SK-N-SH treated with all-trans-retinoic acid at 6 μM for 48 hours (cell line): ENCODE data around the gene USH2A.
A peak's percentile ranks its signal among the peaks of the same experiment; 100 is the strongest.

Source experiments
- ATAC-seq: fragments of 200-7000 bp; cut with Tn5 transposase; 3 replicates; pipeline ENCODE4 v1.9.1; 2020; ENCODE audit warnings: mild to moderate bottlenecking, moderate library complexity
- ARNTL ChIP-seq: fragments of 450-650 bp; formaldehyde crosslinking; IDR thresholded peaks from 2 replicates; pipeline ENCODE4 v1.5.0; 2020; ENCODE audit warnings: low read depth, mild to moderate bottlenecking, moderate library complexity, borderline replicate concordance
- BACH2 ChIP-seq: fragments of 250-450 bp; sonication (Bioruptor Pico); IDR thresholded peaks from 2 replicates; pipeline ENCODE4 v1.9.0; 2021; ENCODE audit warnings: mild to moderate bottlenecking, borderline replicate concordance
- CREB5 ChIP-seq: fragments of 250-450 bp; sonication (Bioruptor Pico); IDR thresholded peaks from 2 replicates; pipeline ENCODE4 v1.5.1; 2020; ENCODE audit warnings: low read depth, mild to moderate bottlenecking, moderate library complexity
- CSDC2 ChIP-seq: fragments of 250-450 bp; sonication (Bioruptor Pico); IDR thresholded peaks from 2 replicates; pipeline ENCODE4 v1.5.0; 2020; ENCODE audit warnings: mild to moderate bottlenecking, moderate library complexity
- CSRNP3 ChIP-seq: fragments of 250-450 bp; sonication (Bioruptor Pico); IDR thresholded peaks from 2 replicates; pipeline ENCODE4 v1.5.1; 2021; ENCODE audit warnings: mild to moderate bottlenecking, moderate library complexity
- ESRRG ChIP-seq: fragments of 250-450 bp; sonication (Bioruptor Pico); IDR thresholded peaks from 2 replicates; pipeline ENCODE4 v1.6.1; 2021; ENCODE audit warnings: mild to moderate bottlenecking
- GLIS3 ChIP-seq: fragments of 250-450 bp; sonication (Bioruptor Pico); IDR thresholded peaks from 2 replicates; pipeline ENCODE4 v1.5.0; 2020; ENCODE audit warnings: mild to moderate bottlenecking, moderate library complexity
- ISL1 ChIP-seq: fragments of 250-450 bp; sonication (Bioruptor Pico); IDR thresholded peaks from 2 replicates; pipeline ENCODE4 v2.1.2; 2022; ENCODE audit warnings: mild to moderate bottlenecking, moderate library complexity
- OSR1 ChIP-seq: fragments of 250-450 bp; sonication (Bioruptor Pico); IDR thresholded peaks from 2 replicates; pipeline ENCODE4 v1.8.0; 2022; ENCODE audit warnings: moderate library complexity, mild to moderate bottlenecking, inconsistent platforms
- POU6F1 ChIP-seq: fragments of 250-450 bp; sonication (Bioruptor Pico); IDR thresholded peaks from 2 replicates; pipeline ENCODE4 v1.8.0; 2021; ENCODE audit warnings: low read depth, mild to moderate bottlenecking, moderate library complexity, borderline replicate concordance
- PPARA ChIP-seq: fragments of 250-450 bp; sonication (Bioruptor Pico); IDR thresholded peaks from 2 replicates; pipeline ENCODE4 v1.5.0; 2020; ENCODE audit warnings: mild to moderate bottlenecking, borderline replicate concordance
- RARB ChIP-seq: fragments of 250-450 bp; sonication (Bioruptor Pico); IDR thresholded peaks from 2 replicates; pipeline ENCODE4 v1.8.0; 2021; ENCODE audit warnings: mild to moderate bottlenecking, moderate library complexity
- SNAI2 ChIP-seq: fragments of 250-450 bp; sonication (Bioruptor Pico); IDR thresholded peaks from 2 replicates; pipeline ENCODE4 v1.5.0; 2020; ENCODE audit warnings: mild to moderate bottlenecking, moderate library complexity
- TOX ChIP-seq: fragments of 250-450 bp; sonication (Bioruptor Pico); IDR thresholded peaks from 2 replicates; pipeline ENCODE4 v1.8.0; 2021; ENCODE audit warnings: mild to moderate bottlenecking, moderate library complexity, borderline replicate concordance
- TSHZ2 ChIP-seq: fragments of 250-450 bp; sonication (Bioruptor Pico); IDR thresholded peaks from 2 replicates; pipeline ENCODE4 v1.5.0; 2020; ENCODE audit warnings: mild to moderate bottlenecking, moderate library complexity
- ZC3H10 ChIP-seq: fragments of 250-450 bp; sonication (Bioruptor Pico); IDR thresholded peaks from 2 replicates; pipeline ENCODE4 v1.5.1; 2021; ENCODE audit warnings: mild to moderate bottlenecking, moderate library complexity
- ZFP3 ChIP-seq: fragments of 250-450 bp; sonication (Bioruptor Pico); IDR thresholded peaks from 2 replicates; pipeline ENCODE4 v1.5.0; 2020; ENCODE audit warnings: mild to moderate bottlenecking, moderate library complexity
- ZFP30 ChIP-seq: fragments of 450-650 bp; formaldehyde crosslinking; IDR thresholded peaks from 2 replicates; pipeline ENCODE4 v1.5.0; 2022; ENCODE audit warnings: mild to moderate bottlenecking, moderate library complexity
- ZNF565 ChIP-seq: fragments of 450-650 bp; formaldehyde crosslinking; conservative IDR thresholded peaks from 2 replicates; pipeline ENCODE4 v1.5.0; 2020; ENCODE audit warnings: low read depth, mild to moderate bottlenecking, moderate library complexity
- ZNF70 ChIP-seq: fragments of 450-650 bp; formaldehyde crosslinking; IDR thresholded peaks from 2 replicates; pipeline ENCODE4 v1.5.0; 2020; ENCODE audit warnings: mild to moderate bottlenecking, moderate library complexity
- ZNF8 ChIP-seq: fragments of 450-650 bp; formaldehyde crosslinking; IDR thresholded peaks from 2 replicates; pipeline ENCODE4 v1.5.0; 2020; ENCODE audit warnings: mild to moderate bottlenecking, moderate library complexity

Gene USH2A

GRCh38 chr1:216323344-216323743 lies 99.9 kb downstream of the USH2A start:
- no peak for ATAC-seq
- TF ChIP-seq TOX (CRISPR knock-in tag) (no peak), RARB (CRISPR knock-in tag) (no peak), ZNF565 (CRISPR knock-in tag) (no peak), CREB5 (no peak), ZFP3 (CRISPR knock-in tag) (no peak), GLIS3 (CRISPR knock-in tag) (no peak), ZFP30 (CRISPR knock-in tag) (no peak), ARNTL (CRISPR knock-in tag) (no peak), TSHZ2 (no peak), BACH2 (no peak), POU6F1 (CRISPR knock-in tag) (no peak), ZNF70 (CRISPR knock-in tag) (no peak), CSRNP3 (no peak), SNAI2 (no peak), ESRRG (CRISPR knock-in tag) (no peak), ISL1 (no peak), ZNF8 (CRISPR knock-in tag) (no peak), CSDC2 (CRISPR knock-in tag) (no peak), PPARA (CRISPR knock-in tag) (no peak), OSR1 (CRISPR knock-in tag) (no peak)
- TF ChIP-seq, all 23 proteins: peak for 0

GRCh38 chr1:216314379-216315095 lies 108.7 kb downstream of the USH2A start:
- TF ChIP-seq ZFP30 (CRISPR knock-in tag) = no peak
- no peak for TF ChIP-seq RARB (CRISPR knock-in tag)
- TF ChIP-seq TOX (CRISPR knock-in tag) = peak; percentile 94; the same call in 1 of the 2 replicates
- TF ChIP-seq POU6F1 (CRISPR knock-in tag) = peak; percentile 79; the same call in 1 of the 2 replicates
- 0 out of 2 replicates have a peak, but pooled peaks have one; percentile 63 for TF ChIP-seq ZC3H10
- TF ChIP-seq ISL1 = no peak
- peak; percentile 54 for ATAC-seq

GRCh38 chr1:216310776-216311175 lies 112.5 kb downstream of the USH2A start:
- TF ChIP-seq RARB (CRISPR knock-in tag) (no peak), ZNF8 (CRISPR knock-in tag) (no peak)
- TF ChIP-seq, all 23 proteins: peak for 0
- ATAC-seq = peak; percentile 94
